ENCODE data around the gene ITPK1.

The ITPK1 gene

GRCh38 chr14:92994942-92995341 is 120.8 kb downstream of the ITPK1 start:
- no peak for TF ChIP-seq YY1 (IDR thresholded peaks at IDR 0.05; ENCODE audit: low read depth)
- TF ChIP-seq TAF1 (IDR thresholded peaks at IDR 0.05; ENCODE audit: low read depth), result no peak
- TF ChIP-seq EP300 (IDR thresholded peaks at IDR 0.05; ENCODE audit: borderline replicate concordance), result no peak
- TF ChIP-seq MAX (IDR thresholded peaks at IDR 0.05), result no peak
- TF ChIP-seq TCF12 (IDR thresholded peaks at IDR 0.05; ENCODE audit: low read depth), result no peak
- no peak for TF ChIP-seq FOXM1 (IDR thresholded peaks at IDR 0.05; ENCODE audit: borderline replicate concordance, low read depth)
- no peak for TF ChIP-seq ZBTB7A (IDR thresholded peaks at IDR 0.05; ENCODE audit: low read depth)
- TF ChIP-seq TEAD4 (IDR thresholded peaks at IDR 0.05), result no peak
- TF ChIP-seq REST (IDR thresholded peaks at IDR 0.05; ENCODE audit: low read depth), result no peak
- TF ChIP-seq CREB1 (IDR thresholded peaks at IDR 0.05; ENCODE audit: low read depth), result no peak

GRCh38 chr14:92994131-92994676 is 121.5 kb downstream of the ITPK1 start:
- no peak for TF ChIP-seq NFIC (IDR thresholded peaks at IDR 0.05)
- no peak for TF ChIP-seq RAD21 (IDR thresholded peaks at IDR 0.05; ENCODE audit: low read depth)
- TF ChIP-seq TEAD4 (IDR thresholded peaks at IDR 0.05), result no peak
- TF ChIP-seq CREB1 (IDR thresholded peaks at IDR 0.05; ENCODE audit: low read depth), result no peak
- TF ChIP-seq YY1 (IDR thresholded peaks at IDR 0.05; ENCODE audit: low read depth), result no peak
- no peak for TF ChIP-seq EP300 (IDR thresholded peaks at IDR 0.05; ENCODE audit: borderline replicate concordance)
- TF ChIP-seq EGR1 (IDR thresholded peaks at IDR 0.05), result no peak
- no peak for TF ChIP-seq REST (IDR thresholded peaks at IDR 0.05; ENCODE audit: low read depth)
- TF ChIP-seq TAF1 (IDR thresholded peaks at IDR 0.05; ENCODE audit: low read depth), result no peak
- no peak for TF ChIP-seq ZBTB7A (IDR thresholded peaks at IDR 0.05; ENCODE audit: low read depth)
- TF ChIP-seq USF1 (IDR thresholded peaks at IDR 0.05), result no peak
- no peak for TF ChIP-seq TCF12 (IDR thresholded peaks at IDR 0.05; ENCODE audit: low read depth)
- TF ChIP-seq FOXM1 (IDR thresholded peaks at IDR 0.05; ENCODE audit: borderline replicate concordance, low read depth), result no peak
- no peak for TF ChIP-seq CEBPB (IDR thresholded peaks at IDR 0.05)
- no peak for TF ChIP-seq MAX (IDR thresholded peaks at IDR 0.05)

- TF ChIP-seq CEBPB (IDR thresholded peaks at IDR 0.05) (no peak), NFIC (IDR thresholded peaks at IDR 0.05) (no peak), EP300 (IDR thresholded peaks at IDR 0.05; ENCODE audit: borderline replicate concordance) (no peak)
Observed at GRCh38 chr14:92993302-92993701, 122.4 kb downstream of the ITPK1 start.

GRCh38 chr14:92991536-92991935 is 124.2 kb downstream of the ITPK1 start:
- no peak for TF ChIP-seq EP300 (IDR thresholded peaks at IDR 0.05; ENCODE audit: borderline replicate concordance)
- no peak for TF ChIP-seq TAF1 (IDR thresholded peaks at IDR 0.05; ENCODE audit: low read depth)
- no peak for TF ChIP-seq EGR1 (IDR thresholded peaks at IDR 0.05)
- no peak for TF ChIP-seq USF1 (IDR thresholded peaks at IDR 0.05)
- no peak for TF ChIP-seq YY1 (IDR thresholded peaks at IDR 0.05; ENCODE audit: low read depth)
- no peak for TF ChIP-seq TEAD4 (IDR thresholded peaks at IDR 0.05)
- no peak for TF ChIP-seq CREB1 (IDR thresholded peaks at IDR 0.05; ENCODE audit: low read depth)

GRCh38 chr14:92990456-92991430 is 125.0 kb downstream of the ITPK1 start:
- no peak for TF ChIP-seq MAX (IDR thresholded peaks at IDR 0.05)
- no peak for TF ChIP-seq CREB1 (IDR thresholded peaks at IDR 0.05; ENCODE audit: low read depth)
- TF ChIP-seq TCF12 (IDR thresholded peaks at IDR 0.05; ENCODE audit: low read depth), result no peak
- TF ChIP-seq EP300 (IDR thresholded peaks at IDR 0.05; ENCODE audit: borderline replicate concordance), result no peak
- no peak for TF ChIP-seq RAD21 (IDR thresholded peaks at IDR 0.05; ENCODE audit: low read depth)
- no peak for TF ChIP-seq TEAD4 (IDR thresholded peaks at IDR 0.05)
- TF ChIP-seq FOXM1 (IDR thresholded peaks at IDR 0.05; ENCODE audit: borderline replicate concordance, low read depth), result no peak
- TF ChIP-seq TAF1 (IDR thresholded peaks at IDR 0.05; ENCODE audit: low read depth), result no peak
- TF ChIP-seq CEBPB (IDR thresholded peaks at IDR 0.05), result no peak
- no peak for TF ChIP-seq ZBTB7A (IDR thresholded peaks at IDR 0.05; ENCODE audit: low read depth)
- no peak for TF ChIP-seq YY1 (IDR thresholded peaks at IDR 0.05; ENCODE audit: low read depth)
- no peak for TF ChIP-seq REST (IDR thresholded peaks at IDR 0.05; ENCODE audit: low read depth)
- TF ChIP-seq EGR1 (IDR thresholded peaks at IDR 0.05), result no peak
- no peak for TF ChIP-seq USF1 (IDR thresholded peaks at IDR 0.05)
- no peak for TF ChIP-seq NFIC (IDR thresholded peaks at IDR 0.05)

Measured in Ishikawa (cell line).